Mesothelial cell of epicardium (in vitro differentiated cells): ENCODE measurements around the gene PGRMC2. TPM values are rescaled to one million over a fixed set of nuclear protein-coding genes. Genes with fewer than 3 reads are reported as not detected.
A peak's percentile ranks its signal among the peaks of the same experiment; 100 is the strongest.

Experiments used
- DNase-seq, 2 experiments: peaks; one replicate each; pipeline ENCODE4 v3.0.0; 2021; ENCODE audit warnings: low spot score in 2 of 2; ENCODE audit not compliant: unreplicated experiment in 2 of 2
- H3K27ac Mint-ChIP-seq: 2 replicates; pipeline ENCODE4 v1.8.0; 2021; ENCODE audit warnings: mixed read lengths
- H3K27me3 Mint-ChIP-seq: 2 replicates; pipeline ENCODE4 v1.8.0; 2021; ENCODE audit warnings: low read depth, mixed read lengths
- H3K36me3 Mint-ChIP-seq: 2 replicates; pipeline ENCODE4 v1.8.0; 2021; ENCODE audit warnings: mixed read lengths
- H3K4me1 Mint-ChIP-seq: 2 replicates; pipeline ENCODE4 v1.8.0; 2021; ENCODE audit warnings: mixed read lengths
- H3K4me3 Mint-ChIP-seq: 2 replicates; pipeline ENCODE4 v1.8.0; 2021; ENCODE audit warnings: mild to moderate bottlenecking, moderate library complexity, mixed read lengths
- H3K9me3 Mint-ChIP-seq: 2 replicates; pipeline ENCODE4 v1.8.0; 2021; ENCODE audit warnings: mixed read lengths
- CTCF ChIP-seq: fragments of 200-600 bp; sonication (generic); IDR thresholded peaks from one replicate; pipeline ENCODE4 v1.5.0; 2021; ENCODE audit warnings: antibody characterized with exemption; ENCODE audit not compliant: unreplicated experiment
- total RNA-seq: library from RNA; stranded (reverse); gene quantifications from 3 replicates; pipeline ENCODE4 v1.2.1, GENCODE V29; 2021

Gene PGRMC2
- 57.2 to 63.9 TPM (median 62.9 TPM) in 3 replicates for total RNA-seq

- no peak for DNase-seq
- H3K9me3 Mint-ChIP-seq: no peaks in the 10 kb centered on the region
Measured at GRCh38 chr4:128287141-128287870, at the start of gene PGRMC2. PGRMC2 (minus strand) TSS chr4:128287813; CDS start chr4:128287790, 23 bp downstream.

GRCh38 chr4:128335541-128335940 lies 47.9 kb upstream of the PGRMC2 start:
- TF ChIP-seq CTCF: no peak

More at GRCh38 chr4:128287141-128287870, at the start of gene PGRMC2:
- peaks cover 6% of the 10 kb centered on the region for H3K36me3 Mint-ChIP-seq
- no peak for TF ChIP-seq CTCF
- peak within 1 kb of the TSS; percentile 94 for H3K4me3 Mint-ChIP-seq
- no peaks in the 10 kb centered on the region for H3K27me3 Mint-ChIP-seq
- peaks cover 27% of the 10 kb centered on the region for H3K4me1 Mint-ChIP-seq
- peak within 1 kb of the TSS; percentile 98 for H3K27ac Mint-ChIP-seq

GRCh38 chr4:128334256-128334655 lies 46.6 kb upstream of the PGRMC2 start:
- H3K36me3 Mint-ChIP-seq: no peaks in the 10 kb centered on the region
- no peaks in the 10 kb centered on the region for H3K27me3 Mint-ChIP-seq
- peaks cover 4% of the 10 kb centered on the region for H3K4me1 Mint-ChIP-seq
- no peak for DNase-seq
- H3K9me3 Mint-ChIP-seq: no peaks in the 10 kb centered on the region
- H3K27ac Mint-ChIP-seq: no peak overlapping the region
- no peak for TF ChIP-seq CTCF
- H3K4me3 Mint-ChIP-seq: no peak overlapping the region

More at GRCh38 chr4:128335541-128335940, 47.9 kb upstream of the PGRMC2 start:
- H3K36me3 Mint-ChIP-seq: no peaks in the 10 kb centered on the region
- H3K4me3 Mint-ChIP-seq: no peak overlapping the region
- peaks cover 4% of the 10 kb centered on the region for H3K4me1 Mint-ChIP-seq
- H3K27ac Mint-ChIP-seq: no peak overlapping the region
- no peak for DNase-seq
- no peaks in the 10 kb centered on the region for H3K9me3 Mint-ChIP-seq
- H3K27me3 Mint-ChIP-seq: no peaks in the 10 kb centered on the region

- no peak overlapping the region for H3K4me3 Mint-ChIP-seq
- no peak overlapping the region for H3K27ac Mint-ChIP-seq
- DNase-seq: no peak
- H3K27me3 Mint-ChIP-seq: no peaks in the 10 kb centered on the region
- H3K9me3 Mint-ChIP-seq: no peaks in the 10 kb centered on the region
- H3K4me1 Mint-ChIP-seq: peaks cover 4% of the 10 kb centered on the region
- H3K36me3 Mint-ChIP-seq: no peaks in the 10 kb centered on the region
- no peak for TF ChIP-seq CTCF
Measured at GRCh38 chr4:128333309-128334018, 45.9 kb upstream of the PGRMC2 start.

GRCh38 chr4:128332081-128332480 lies 44.5 kb upstream of the PGRMC2 start:
- no peak overlapping the region for H3K4me3 Mint-ChIP-seq
- DNase-seq: no peak
- no peaks in the 10 kb centered on the region for H3K9me3 Mint-ChIP-seq

More at GRCh38 chr4:128332081-128332480, 44.5 kb upstream of the PGRMC2 start:
- Mint-ChIP-seq H3K4me1 (peaks cover 4% of the 10 kb centered on the region), H3K36me3 (no peaks in the 10 kb centered on the region), H3K27me3 (no peaks in the 10 kb centered on the region), H3K27ac (no peak overlapping the region)
- no peak for TF ChIP-seq CTCF
